Ureter (tissue), 1 donor: Measurements from ENCODE around the gene COQ9. TPM values are rescaled to one million over a fixed set of nuclear protein-coding genes. Genes with fewer than 3 reads are reported as not detected.
"Not testable (repeated sequence)": the region's sequence is repeated elsewhere in the genome, so short reads cannot be mapped to it uniquely, and the experiment has no call there.

Experiments
- DNase-seq: peaks from one replicate; pipeline ENCODE4 v3.0.0-alpha.2; 2020; ENCODE audit warnings: low spot score
- total RNA-seq: library from RNA; stranded (reverse); gene quantifications from one replicate; pipeline ENCODE4 v1.2.4, GENCODE V29; 2023
- donor health status: DM: yes; HTN: yes; CAD: no.

The COQ9 gene
- total RNA-seq, 1 donor from 2014 or later, result 66.6 TPM

GRCh38 chr16:57485916-57486857, 38.9 kb downstream of the COQ9 start, which contains the start of gene DOK4:
Gene DOK4, minus strand, starts transcription at chr16:57486493. Its CDS starts 6,986 bp downstream, at chr16:57479507.
- DNase-seq, result peak; percentile 82

- DNase-seq, result no peak
These were observed 39.9 kb downstream of the COQ9 start for GRCh38 chr16:57486858-57487834.

GRCh38 chr16:57489229-57489628, 42.0 kb downstream of the COQ9 start:
- no peak for DNase-seq

- no peak for DNase-seq
These were observed 46.5 kb downstream of the COQ9 start for GRCh38 chr16:57493767-57494166.

GRCh38 chr16:57497121-57497520, 49.8 kb downstream of the COQ9 start:
- DNase-seq, result no peak

- no peak for DNase-seq
These were observed 50.8 kb downstream of the COQ9 start for GRCh38 chr16:57498031-57498430.

- DNase-seq, result not testable (repeated sequence)
These were observed 52.7 kb downstream of the COQ9 start for GRCh38 chr16:57499941-57500340.

- DNase-seq, result no peak
These were observed 53.4 kb downstream of the COQ9 start for GRCh38 chr16:57500578-57501111.

GRCh38 chr16:57501492-57501891, 54.2 kb downstream of the COQ9 start:
- DNase-seq, result no peak

GRCh38 chr16:57502048-57502775, 54.9 kb downstream of the COQ9 start:
- DNase-seq, result no peak

- no peak for DNase-seq
These were observed 56.1 kb downstream of the COQ9 start for GRCh38 chr16:57503366-57503765.

- DNase-seq, result no peak
These were observed 56.7 kb downstream of the COQ9 start for GRCh38 chr16:57504001-57504400.

GRCh38 chr16:57504491-57504890, 57.2 kb downstream of the COQ9 start:
- DNase-seq, result no peak

- no peak for DNase-seq
These were observed 57.9 kb downstream of the COQ9 start for GRCh38 chr16:57505169-57505568.

- DNase-seq, result no peak
These were observed 60.1 kb downstream of the COQ9 start for GRCh38 chr16:57507136-57508034.

GRCh38 chr16:57508035-57508425, 60.8 kb downstream of the COQ9 start:
- DNase-seq, result no peak

- no peak for DNase-seq
These were observed 62.1 kb downstream of the COQ9 start for GRCh38 chr16:57509231-57509923.

- DNase-seq, result no peak
These were observed 63.0 kb downstream of the COQ9 start for GRCh38 chr16:57510016-57510871.
